Heart right ventricle (tissue), 16 donors: ENCODE measurements around the gene GRK5. TPM values are rescaled to one million over a fixed set of nuclear protein-coding genes. Genes with fewer than 3 reads are reported as not detected.

Experiments used
- ATAC-seq, 8 donors: fragments of 200-7000 bp; cut with Tn5 transposase; one replicate each; pipeline ENCODE4 v1.9.1; 2020; ENCODE audit warnings: mild to moderate bottlenecking in 8 of 8, moderate library complexity in 8 of 8, moderate number of reproducible peaks in 1 of 8
- DNase-seq, 2 donors: peaks; one replicate each; pipeline ENCODE4 v3.0.0-alpha.2; 2020
- H3K27ac ChIP-seq, 10 donors: fragments of 200-600 bp; sonication (generic) in 2 of 10; one replicate each; pipeline versions ENCODE4 v1.5.0 to v1.8.0; 2020 to 2022; ENCODE audit warnings: mild to moderate bottlenecking in 3 of 10
- H3K27me3 ChIP-seq, 7 donors: fragments of 200-600 bp; one replicate each; pipeline ENCODE4 v1.8.0; 2021 to 2022; ENCODE audit warnings: mild to moderate bottlenecking in 2 of 7
- H3K36me3 ChIP-seq, 9 donors: fragments of 200-600 bp; sonication (generic) in 1 of 9; one replicate each; pipeline versions ENCODE4 v1.5.0 to v1.8.0; 2020 to 2022; ENCODE audit warnings: mild to moderate bottlenecking in 2 of 9
- H3K4me1 ChIP-seq, 9 donors: fragments of 200-600 bp; sonication (generic) in 1 of 9; one replicate each; pipeline versions ENCODE4 v1.5.0 to v1.8.0; 2020 to 2022; ENCODE audit warnings: mild to moderate bottlenecking in 4 of 9
- H3K4me3 ChIP-seq, 10 donors: fragments of 200-600 bp; sonication (generic) in 2 of 10; one replicate each; pipeline versions ENCODE4 v1.5.0 to v1.8.0; 2020 to 2022; ENCODE audit warnings: mild to moderate bottlenecking in 7 of 10, moderate library complexity in 2 of 10
- H3K9me3 ChIP-seq, 11 donors: fragments of 200-600 bp in 10 of 11; sonication (generic) in 2 of 11; one replicate each; pipeline versions ENCODE4 v1.5.0 to v1.8.0; 2013 to 2022; ENCODE audit warnings: mild to moderate bottlenecking in 2 of 11, control low read depth in 1 of 11, moderate library complexity in 1 of 11
- WGBS, 2 donors: extraction: QIAGEN DNeasy Blood & Tissue Kit; methylation state at CpG; one replicate each; pipeline ENCODE4 v1.1.7; 2013; ENCODE audit warnings: inconsistent platforms in 1 of 2; 5-methylcytosine and 5-hydroxymethylcytosine counted together
- intact Hi-C, 10 donors: fragments of 100-400 bp; cut with DNase I; formaldehyde crosslinking; loops; one replicate each; pipeline versions ENCODE4 v1.11.1 to v1.14.2; 2022
- polyA plus RNA-seq, 2 donors: library from polyadenylated mRNA; stranded (reverse); fragments of 200-250 nt; gene quantifications; one replicate each; pipeline ENCODE4 v1.2.3, GENCODE V29; 2013
- total RNA-seq, 10 donors: library from RNA; stranded (reverse); fragmentation: NEBNext Ultra II Directional in 3 of 10; extraction: Animal tissue kit (Norgen Biotek cat#: 25700) in 3 of 10; gene quantifications; one replicate each; pipeline versions ENCODE4 v1.2.1 to v1.2.4, GENCODE V29; 2021 to 2023
- TF ChIP-seq, protein P1 (sequence below), 9 donors: fragments of 200-600 bp; sonication (generic) in 2 of 9; IDR thresholded peaks; one replicate each; pipeline versions ENCODE4 v1.5.0 to v1.8.0; 2021 to 2022; ENCODE audit warnings: antibody characterized with exemption in 9 of 9, mild to moderate bottlenecking in 5 of 9, moderate library complexity in 1 of 9
- donor health status: Arrhythmogenic right ventricular cardiomyopathy.
- donor health status: ischemic (EF 13 %, LVEDD 7.1; RV severe dilation, severe dysfunction).
- donor health status: healthy with polysubstance abuse.
- donor health status: DM: no; HTN: yes; CAD: no.
- donor health status: DM: no; HTN: no; CAD: no.
- donor health status: ischemic (EF 25% LVEDD 6.9; RV normal size, moderate dysfunction).
- donor health status: ischemic (EF 25% LVEDD 5.7; RV mildly dilated, moderate dysfunction).
- donor health status: healthy.
- donor health status: DM: yes; HTN: yes; CAD: no.
- donor health status: Ischemic cardiomyopathy.
- donor health status: ischemic (EF 35%, LVEDD 5.7; RV mildly dilated, moderate dysfunction).
- donor health status: nonischemic (EF 11% LVEDD 7.7; RV severe dilation, severe dysfunction).
- donor health status: DM: yes; HTN: yes; CAD: no.
- donor health status: PGD.
- donor health status: ischemic (EF 29% LVEDD 5.4; RV normal size, mild dysfunction).
- donor health status: nonischemic (EF 23%, LVEDD 6.1; RV moderate dilation, normal function).

GRK5 gene
- total and polyA plus RNA-seq, 12 donors: 11.8 to 80.5 (median 26.6) TPM

DNA sequence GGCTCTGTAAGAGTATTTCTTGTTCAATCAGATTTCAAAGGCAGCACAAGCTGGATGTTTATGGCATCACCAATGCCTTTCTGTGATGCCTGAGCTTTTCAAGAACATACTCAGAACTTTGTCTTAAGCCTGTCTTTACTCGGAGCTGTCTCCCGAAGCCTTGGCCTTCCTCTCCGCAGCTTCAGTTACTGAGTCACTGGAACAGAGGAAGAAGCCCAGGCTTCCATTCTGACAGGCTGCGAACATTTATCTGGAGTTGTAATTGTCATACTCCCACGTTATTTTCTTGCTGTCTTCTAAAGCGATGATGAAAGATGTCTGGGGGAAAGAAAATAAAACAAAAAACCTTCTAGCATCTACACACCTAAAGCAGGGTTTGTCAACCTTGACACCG is 43.9 kb downstream of the GRK5 start:
- ATAC-seq (peak in 3 of 8 donors; percentile 6 to 29 (median 19)), DNase-seq (no peak)
- 27 to 40% methylated on average over 7 of the region's 7 CpGs for WGBS, 2 donors
- H3K27ac ChIP-seq: peak overlapping the region; percentile 57 to 86 (median 82)
- H3K9me3 ChIP-seq: no peaks in the 10 kb centered on the region
- intact Hi-C loops: loop anchor here in 6 of 10 donors (5.0 kb wide), 2 partner anchors 39 to 44 kb away; partner anchors contain the start of gene GRK5 (in 4 of the 6)
- no peaks in the 10 kb centered on the region for H3K27me3 ChIP-seq
- H3K4me1 ChIP-seq: peaks cover 57 to 89% (median 79%) of the 10 kb centered on the region in 9 donors
- H3K4me3 ChIP-seq: no peak overlapping the region
- no peaks in the 10 kb centered on the region for H3K36me3 ChIP-seq
- TF ChIP-seq, protein P1, sequence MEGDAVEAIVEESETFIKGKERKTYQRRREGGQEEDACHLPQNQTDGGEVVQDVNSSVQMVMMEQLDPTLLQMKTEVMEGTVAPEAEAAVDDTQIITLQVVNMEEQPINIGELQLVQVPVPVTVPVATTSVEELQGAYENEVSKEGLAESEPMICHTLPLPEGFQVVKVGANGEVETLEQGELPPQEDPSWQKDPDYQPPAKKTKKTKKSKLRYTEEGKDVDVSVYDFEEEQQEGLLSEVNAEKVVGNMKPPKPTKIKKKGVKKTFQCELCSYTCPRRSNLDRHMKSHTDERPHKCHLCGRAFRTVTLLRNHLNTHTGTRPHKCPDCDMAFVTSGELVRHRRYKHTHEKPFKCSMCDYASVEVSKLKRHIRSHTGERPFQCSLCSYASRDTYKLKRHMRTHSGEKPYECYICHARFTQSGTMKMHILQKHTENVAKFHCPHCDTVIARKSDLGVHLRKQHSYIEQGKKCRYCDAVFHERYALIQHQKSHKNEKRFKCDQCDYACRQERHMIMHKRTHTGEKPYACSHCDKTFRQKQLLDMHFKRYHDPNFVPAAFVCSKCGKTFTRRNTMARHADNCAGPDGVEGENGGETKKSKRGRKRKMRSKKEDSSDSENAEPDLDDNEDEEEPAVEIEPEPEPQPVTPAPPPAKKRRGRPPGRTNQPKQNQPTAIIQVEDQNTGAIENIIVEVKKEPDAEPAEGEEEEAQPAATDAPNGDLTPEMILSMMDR (IDR thresholded peaks at IDR 0.05): no peak

DNA sequence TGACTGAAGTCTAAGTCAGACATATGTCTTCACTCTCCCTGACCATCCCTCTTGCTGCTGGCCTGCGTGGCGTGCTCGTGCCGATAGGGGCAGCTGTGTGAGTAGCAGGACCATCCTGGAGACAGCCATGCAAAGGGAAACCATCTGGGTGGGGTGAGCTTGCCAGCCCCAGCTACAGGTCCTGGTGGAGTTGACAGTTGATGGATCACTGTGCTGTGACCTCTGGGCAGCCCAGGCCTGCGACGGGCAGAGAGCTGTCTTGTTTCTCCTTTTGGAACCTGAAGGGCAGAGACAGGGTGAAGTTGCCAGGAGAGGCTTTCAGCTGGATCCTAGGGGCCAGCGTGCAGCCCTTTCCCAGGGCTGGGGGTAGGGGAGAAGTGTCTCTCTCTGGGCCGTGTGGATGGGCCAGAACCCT is 44.7 kb downstream of the GRK5 start:
- ATAC-seq: peak; percentile 14 to 65 (median 32)
- TF ChIP-seq, protein P1 (IDR thresholded peaks at IDR 0.05): peak in 7 of 9 donors; percentile 18 to 51 (median 26)
- Histone ChIP-seq H3K4me1 (peaks cover 57 to 82% (median 72%) of the 10 kb centered on the region in 9 donors), H3K27me3 (no peaks in the 10 kb centered on the region), H3K27ac (peak overlapping the region; percentile 57 to 86 (median 82)), H3K4me3 (no peak overlapping the region), H3K36me3 (no peaks in the 10 kb centered on the region), H3K9me3 (no peaks in the 10 kb centered on the region)
- peak in 1 of 2 donors; percentile 60 for DNase-seq
- intact Hi-C loops: loop anchor here in 6 of 10 donors (5.0 kb wide), 2 partner anchors 40 to 45 kb away; partner anchors contain the start of gene GRK5 (in 4 of the 6)
- WGBS, 2 donors: 42 to 46% methylated on average over 8 of the region's 8 CpGs

DNA sequence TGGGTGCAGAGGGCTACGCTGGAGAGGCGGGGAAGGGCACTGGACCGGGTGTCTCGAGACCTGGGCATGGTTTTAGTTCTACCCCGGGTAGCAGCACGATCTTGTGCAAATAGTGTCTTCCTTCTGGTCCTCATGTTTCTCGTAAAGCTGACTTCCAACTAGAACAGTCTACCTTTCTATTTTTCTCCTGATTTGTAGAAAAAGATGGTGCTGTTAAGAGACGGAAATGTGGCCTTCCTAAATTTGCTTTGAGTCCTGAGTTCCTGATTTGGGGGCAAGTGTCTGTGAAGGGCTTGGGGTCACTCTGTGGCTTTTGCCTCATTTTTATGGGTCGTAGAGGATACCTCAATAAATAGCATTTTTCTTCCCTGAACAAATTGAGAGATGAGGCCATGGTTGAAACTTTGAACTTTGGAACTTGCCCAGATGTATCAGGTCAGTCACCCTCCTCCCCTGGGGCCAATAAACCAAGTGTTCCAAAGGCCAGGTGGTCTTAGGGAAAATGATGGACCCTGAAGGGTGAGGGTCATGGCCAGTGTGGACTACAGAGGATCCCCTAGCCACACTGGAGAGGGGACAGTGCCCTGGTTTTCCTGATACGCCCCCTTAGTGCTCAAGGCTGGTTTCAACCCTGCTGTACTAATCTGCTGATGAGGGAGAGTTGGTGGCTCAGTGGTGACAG is 45.2 kb downstream of the GRK5 start:
- TF ChIP-seq, protein P1 (IDR thresholded peaks at IDR 0.05): no peak
- intact Hi-C loops: loop anchor here in 6 of 10 donors (5.0 kb wide), 2 partner anchors 40 to 45 kb away; partner anchors contain the start of gene GRK5 (in 4 of the 6)
- no peak for DNase-seq
- Histone ChIP-seq H3K4me3 (no peak overlapping the region), H3K27me3 (no peaks in the 10 kb centered on the region), H3K27ac (peak overlapping the region; percentile 57 to 86 (median 82)), H3K4me1 (peaks cover 54 to 82% (median 67%) of the 10 kb centered on the region in 9 donors), H3K9me3 (no peaks in the 10 kb centered on the region), H3K36me3 (no peaks in the 10 kb centered on the region)
- 93 to 94% methylated on average over 10 of the region's 10 CpGs for WGBS, 2 donors
- peak in 1 of 8 donors; percentile 1 for ATAC-seq

DNA sequence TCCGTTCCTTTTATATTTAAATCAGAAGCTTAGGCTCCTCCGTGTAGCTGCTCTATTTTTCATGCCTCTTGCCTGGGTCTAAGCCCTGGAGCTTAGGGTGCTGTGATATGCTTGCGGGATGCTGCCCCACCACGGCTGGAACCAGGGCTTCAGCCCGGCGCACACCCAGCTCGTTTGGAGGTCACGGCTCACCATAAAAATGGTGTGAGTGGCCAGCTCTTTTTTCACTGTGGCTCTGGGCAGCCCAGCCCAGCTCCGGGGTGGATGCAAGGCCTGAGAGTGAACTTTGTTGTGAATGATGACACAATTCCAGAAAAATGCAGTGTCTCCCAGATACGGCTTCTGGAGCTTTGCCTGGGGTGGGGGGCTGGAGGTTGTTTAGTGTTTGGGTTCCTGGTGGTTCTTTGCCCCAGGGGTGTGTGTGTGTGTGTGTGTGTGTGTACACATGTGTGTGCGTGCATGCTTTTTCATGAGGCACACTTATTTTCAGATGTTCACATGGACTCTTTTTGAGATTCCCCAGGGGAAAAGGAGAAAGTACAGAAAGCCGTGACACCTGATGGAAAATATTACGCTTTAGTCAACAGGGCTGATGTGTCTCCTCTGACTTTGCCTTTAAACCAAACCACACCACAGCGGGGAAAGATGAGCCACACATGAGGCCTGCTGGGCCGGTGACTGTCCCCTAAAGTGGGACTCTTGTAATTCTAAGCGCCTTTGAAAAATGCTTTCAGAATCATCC is 46.2 kb downstream of the GRK5 start:
- no peaks in the 10 kb centered on the region for H3K36me3 ChIP-seq
- DNase-seq (peak; percentile 68 to 73), ATAC-seq (peak; percentile 65 to 75 (median 71))
- intact Hi-C loops: loop anchor here in 6 of 10 donors (5.0 kb wide), 2 partner anchors 41 to 46 kb away; partner anchors contain the start of gene GRK5 (in 4 of the 6)
- peak overlapping the region; percentile 57 to 86 (median 82) for H3K27ac ChIP-seq
- no peaks in the 10 kb centered on the region for H3K27me3 ChIP-seq
- peaks cover 54 to 86% (median 72%) of the 10 kb centered on the region in 9 donors for H3K4me1 ChIP-seq
- no peaks in the 10 kb centered on the region for H3K9me3 ChIP-seq
- H3K4me3 ChIP-seq: no peak overlapping the region
- TF ChIP-seq, protein P1 (IDR thresholded peaks at IDR 0.05): peak in 1 of 9 donors; percentile 8
- WGBS, 2 donors: 39 to 53% methylated on average over 16 of the region's 16 CpGs
